SW480 (cell line): Measurements from ENCODE around the gene AMHR2.

ENCODE experiments used
- DNase-seq: peaks from one replicate; pipeline ENCODE4 v3.0.0-alpha.2; 2016; ENCODE audit warnings: low spot score

AMHR2 gene

GRCh38 chr12:53453953-53454640 is 30.4 kb downstream of the AMHR2 start:
- no peak for DNase-seq

DNA sequence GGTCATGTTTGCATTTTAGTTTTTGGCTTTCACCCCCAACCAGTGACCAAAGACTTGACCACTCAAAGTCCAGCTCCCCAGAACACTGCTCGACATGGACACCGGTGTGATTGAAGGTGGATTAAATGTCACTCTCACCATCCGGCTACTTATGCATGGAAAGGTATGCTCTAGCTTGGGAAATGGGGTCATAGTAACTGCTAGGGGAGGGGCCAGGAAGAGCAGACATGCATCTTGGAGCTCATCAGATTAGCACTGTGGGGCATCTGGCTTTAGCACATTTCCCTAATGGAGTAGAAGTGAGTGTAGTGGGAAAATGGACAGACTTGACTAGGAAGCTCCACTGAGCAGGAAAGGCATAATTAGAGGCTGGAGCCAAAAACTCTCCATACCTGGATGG is 31.1 kb downstream of the AMHR2 start:
- no peak for DNase-seq

DNA sequence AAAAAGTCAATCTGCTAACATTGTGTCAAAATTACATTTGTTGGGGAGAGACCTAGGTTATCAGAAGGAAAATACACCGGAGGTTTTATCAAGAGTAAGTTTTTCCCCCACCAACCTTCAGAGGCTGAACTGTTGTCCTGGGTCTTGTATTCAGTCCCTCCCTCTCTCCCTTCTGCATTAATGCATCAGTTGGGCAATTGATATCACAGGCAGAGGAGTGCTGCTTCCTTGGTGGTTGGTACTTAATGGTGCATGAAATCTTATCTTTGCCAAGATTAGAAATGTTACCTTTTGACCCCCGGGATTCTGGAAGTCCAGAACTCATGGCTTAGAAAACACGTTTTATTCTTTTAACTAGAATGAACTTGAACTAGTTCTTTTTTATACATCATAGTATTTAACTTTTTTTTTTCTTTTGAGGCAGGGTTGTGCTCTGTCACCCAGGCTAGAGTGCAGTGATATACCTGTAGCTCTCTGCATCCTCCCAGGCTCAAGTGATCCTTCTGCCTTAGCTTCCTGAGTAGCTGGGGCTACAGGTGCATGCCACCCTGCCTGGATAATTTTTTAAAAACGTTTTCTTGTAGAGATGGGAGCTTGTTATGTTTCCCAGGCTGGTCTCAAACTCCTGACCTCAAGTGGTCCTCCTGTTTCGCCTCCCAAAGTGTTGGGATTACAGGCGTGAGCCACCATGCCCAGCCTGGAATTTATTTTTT is 33.2 kb downstream of the AMHR2 start:
- no peak for DNase-seq

- DNase-seq: no peak
Observed at GRCh38 chr12:53459097-53459496, 35.4 kb downstream of the AMHR2 start.

GRCh38 chr12:53461059-53461458 is 37.4 kb downstream of the AMHR2 start:
- DNase-seq: no peak

DNA sequence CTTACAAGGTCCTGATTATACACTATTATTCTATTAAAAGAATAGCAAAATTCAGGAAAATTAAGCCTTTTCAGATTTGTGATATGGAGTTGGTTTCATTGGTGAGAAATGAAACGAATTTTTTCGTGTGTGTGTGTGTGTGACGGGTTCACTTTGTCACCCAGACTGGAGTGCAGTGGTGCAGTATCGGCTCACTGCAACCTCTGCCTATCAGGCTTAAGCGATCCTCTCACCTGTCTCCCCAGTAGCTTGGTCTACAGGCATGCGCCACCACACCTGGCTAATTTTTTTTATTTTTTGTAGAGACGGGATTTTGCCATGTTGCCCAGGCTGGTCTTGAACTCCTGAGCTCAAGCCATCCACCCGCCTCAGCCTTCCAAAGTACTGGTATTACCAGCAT is 37.9 kb downstream of the AMHR2 start:
- DNase-seq: no peak

GRCh38 chr12:53462935-53463334 is 39.3 kb downstream of the AMHR2 start:
- no peak for DNase-seq

- no peak for DNase-seq
Observed at GRCh38 chr12:53463802-53464560, 40.3 kb downstream of the AMHR2 start.

GRCh38 chr12:53464685-53465418 is 41.2 kb downstream of the AMHR2 start:
- DNase-seq: no peak

DNA sequence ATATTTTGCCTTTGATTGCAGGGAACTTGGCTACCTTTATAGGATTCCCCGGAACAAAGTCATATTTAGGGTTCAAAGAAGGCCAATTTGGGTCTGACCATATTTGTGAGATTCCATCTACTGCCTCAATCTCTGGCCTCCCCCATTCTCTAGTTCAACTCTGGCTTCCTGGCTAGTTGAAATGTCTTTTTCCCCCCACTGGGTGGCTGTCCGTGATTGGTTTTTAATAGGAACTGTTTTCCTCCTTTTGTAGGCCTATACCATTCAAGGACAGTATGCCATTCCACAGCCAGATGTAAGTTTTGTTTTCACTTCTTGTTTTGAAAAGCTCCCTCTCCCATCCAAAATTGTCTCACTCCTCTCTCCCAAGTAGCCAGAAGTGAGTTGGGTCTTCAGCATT is 42.0 kb downstream of the AMHR2 start:
- no peak for DNase-seq

GRCh38 chr12:53466640-53467039 is 43.0 kb downstream of the AMHR2 start:
- no peak for DNase-seq

DNA sequence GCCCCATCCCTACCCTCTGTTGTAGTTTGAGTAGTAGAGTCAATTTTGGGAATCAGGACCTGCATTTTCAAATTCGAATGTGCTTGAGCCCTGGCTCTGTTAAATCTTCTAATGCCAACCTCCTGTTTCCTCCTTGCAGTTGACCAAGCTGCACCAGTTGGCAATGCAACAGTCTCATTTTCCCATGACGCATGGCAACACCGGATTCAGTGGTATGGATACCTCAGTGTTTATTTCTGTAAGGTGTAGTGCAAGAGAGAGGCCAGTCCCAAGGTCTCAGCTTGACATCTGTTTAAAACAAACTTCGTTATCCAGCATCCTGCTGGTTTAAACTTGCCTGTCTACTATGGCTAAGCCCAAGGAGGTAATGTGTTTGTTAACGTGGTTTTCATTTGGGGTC is 43.4 kb downstream of the AMHR2 start:
- DNase-seq: no peak

GRCh38 chr12:53467880-53468279 is 44.2 kb downstream of the AMHR2 start:
- no peak for DNase-seq

- DNase-seq: no peak
Observed at GRCh38 chr12:53468282-53468681, 44.6 kb downstream of the AMHR2 start.

GRCh38 chr12:53472056-53472582 is 48.5 kb downstream of the AMHR2 start:
- no peak for DNase-seq

DNA sequence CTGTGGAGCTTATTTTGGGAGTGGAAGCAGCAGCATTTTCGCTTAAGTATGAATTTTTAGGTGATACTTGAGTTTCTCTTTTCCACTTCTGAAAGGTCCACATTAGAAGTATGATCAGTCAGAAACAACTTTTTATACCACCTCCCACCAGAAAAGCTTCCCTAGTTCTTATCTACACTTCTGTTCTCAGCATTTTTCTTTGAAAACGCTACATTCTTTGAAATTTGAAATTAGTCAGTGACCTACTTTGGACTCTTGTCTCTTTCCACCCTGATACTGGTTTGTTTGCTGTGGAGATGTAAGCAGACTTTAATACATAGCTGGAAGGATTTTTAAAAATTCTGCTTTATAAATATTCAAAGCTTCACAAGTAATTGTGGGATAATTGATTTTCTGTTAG is 50.4 kb downstream of the AMHR2 start:
- no peak for DNase-seq

GRCh38 chr12:53474819-53475218 is 51.2 kb downstream of the AMHR2 start:
- DNase-seq: no peak

- no peak for DNase-seq
Observed at GRCh38 chr12:53476769-53477209, 53.1 kb downstream of the AMHR2 start.

DNA sequence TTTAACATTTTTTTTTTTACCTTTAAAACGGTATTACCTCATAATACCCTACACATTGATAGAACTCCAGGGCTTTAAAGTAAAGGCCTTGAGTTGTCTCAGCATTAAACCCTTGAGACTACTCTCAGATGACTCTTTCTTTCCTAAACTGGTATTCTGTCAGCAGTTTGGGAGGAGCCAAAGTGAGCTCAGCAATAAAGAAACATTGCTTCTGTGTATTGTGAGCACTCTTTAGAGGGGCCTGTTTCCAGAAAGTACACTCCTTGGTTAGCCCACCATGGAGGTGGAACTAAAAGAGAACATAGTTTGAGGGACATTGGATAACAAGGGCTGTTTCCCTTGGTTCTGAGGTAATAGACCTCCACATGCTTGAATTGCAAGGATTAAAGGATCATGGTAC is 55.2 kb downstream of the AMHR2 start:
- DNase-seq: no peak

GRCh38 chr12:53479331-53479730 is 55.7 kb downstream of the AMHR2 start:
- DNase-seq: no peak

- DNase-seq: no peak
Observed at GRCh38 chr12:53480491-53481442, 57.1 kb downstream of the AMHR2 start.
